ENCODE measurements around the gene CDH4. TPM values are rescaled to one million over a fixed set of nuclear protein-coding genes. Genes with fewer than 3 reads are reported as not detected.

CDH4 gene
- total and polyA plus RNA-seq, 2 of the 4 experiments (the other 2 are of a cell fraction): 1.6 to 3.5 TPM

GRCh38 chr20:61869750-61870507 is 617.9 kb downstream of the CDH4 start:
- H2AK9ac ChIP-seq (replicated peaks; ENCODE audit: low read depth, low read length, poor library complexity): no peak overlapping the region
- in situ Hi-C loops (cut with MboI; ENCODE audit: low sequenced_read_pairs): no loop called here
- ChIA-PET POLR2A (ENCODE audit: unreplicated experiment) (no interaction called here), CTCF (no interaction called here)
- no peak overlapping the region for H4K91ac ChIP-seq (ENCODE audit: insufficient read depth, low read depth, low read length)
- no peak overlapping the region for H3K4me2 ChIP-seq (ENCODE audit: low read depth, low read length)
- no peaks in the 10 kb centered on the region for H3K36me3 ChIP-seq (ENCODE audit: control insufficient read depth, insufficient read depth, low read length)
- no peaks in the 10 kb centered on the region for H3K79me1 ChIP-seq (ENCODE audit: low read depth in 1 of 2, low read length in 2 of 2)
- H3K4me3 ChIP-seq (ENCODE audit: insufficient read depth, low read depth, low read length): no peak overlapping the region
- peaks cover 7% of the 10 kb centered on the region for H3K9me3 ChIP-seq (ENCODE audit: control insufficient read depth, insufficient read depth, low read length)
- H4K8ac ChIP-seq (ENCODE audit: low read depth in 2 of 2, low read length in 2 of 2): no peak overlapping the region
- no peak for TF ChIP-seq CTCF (conservative IDR thresholded peaks at IDR 0.05; ENCODE audit: low read depth, low read length)
- no peak for TF ChIP-seq MAZ (IDR thresholded peaks at IDR 0.05; ENCODE audit: borderline replicate concordance, low read depth, low read length)
- no peak for TF ChIP-seq RCOR1 (IDR thresholded peaks at IDR 0.05; ENCODE audit: insufficient replicate concordance, low read length)
- TF ChIP-seq POLR2A (IDR thresholded peaks at IDR 0.05; ENCODE audit: low read depth, low read length): no peak
- no peak for TF ChIP-seq USF2 (IDR thresholded peaks at IDR 0.05; ENCODE audit: low read depth, low read length)
- no peak for TF ChIP-seq RAD21 (IDR thresholded peaks at IDR 0.05; ENCODE audit: low read length)
- no peak for TF ChIP-seq RFX5 (IDR thresholded peaks at IDR 0.05; ENCODE audit: low read depth, low read length)
- no peak for TF ChIP-seq MAFK (IDR thresholded peaks at IDR 0.05; ENCODE audit: low read depth, low read length)
- TF ChIP-seq NFE2L2 (IDR thresholded peaks at IDR 0.05; ENCODE audit: low read depth, low read length): no peak
- TF ChIP-seq BHLHE40 (IDR thresholded peaks at IDR 0.05; ENCODE audit: low read depth, low read length): no peak
- TF ChIP-seq FOS (IDR thresholded peaks at IDR 0.05; ENCODE audit: low read depth, low read length): no peak
- TF ChIP-seq SMC3 (IDR thresholded peaks at IDR 0.05; ENCODE audit: low read depth, low read length): no peak
- no peak for TF ChIP-seq ELK1 (IDR thresholded peaks at IDR 0.05; ENCODE audit: borderline replicate concordance, low read depth, low read length)
- TF ChIP-seq CEBPB (IDR thresholded peaks at IDR 0.05; ENCODE audit: low read depth, low read length): no peak
- TF ChIP-seq CHD1 (IDR thresholded peaks at IDR 0.05; ENCODE audit: low read depth, low read length): no peak
- H2BK15ac ChIP-seq (ENCODE audit: low read depth, low read length): no peak overlapping the region
- H3K27ac ChIP-seq (ENCODE audit: insufficient read depth, low read length): no peak overlapping the region
- no peak; the same call in 1 of the 2 replicates for ATAC-seq (ENCODE audit: low read depth)
- no peaks in the 10 kb centered on the region for H3K4me1 ChIP-seq (ENCODE audit: control insufficient read depth, insufficient read depth, low read length)
- dilution Hi-C loops (cut with HindIII; ENCODE audit: low sequenced_read_pairs, unreplicated experiment): no loop called here
- DNase-seq: no peak
- no peak overlapping the region for H4K5ac ChIP-seq (ENCODE audit: low read depth, low read length)
- no peaks in the 10 kb centered on the region; the same call in 1 of the 2 replicates for H3K27me3 ChIP-seq (ENCODE audit: control insufficient read depth, insufficient read depth, low read length)
- no peaks in the 10 kb centered on the region for H3K9me1 ChIP-seq (ENCODE audit: insufficient read depth, low read length)
- no peak overlapping the region for H2BK20ac ChIP-seq (ENCODE audit: low read depth, low read length)
- 80% methylated on average over 2 of the region's 24 CpGs; no CpG with 5 or more reads in 1 of the 2 experiments for WGBS, 2 experiments (ENCODE audit: extremely low coverage in 2 of 2, insufficient read length in 1 of 2)
- intact Hi-C loops (cut with micrococcal nuclease): no loop called here
- H3K14ac ChIP-seq (replicated peaks; ENCODE audit: low read depth, low read length): no peak overlapping the region
- H2AFZ ChIP-seq (replicated peaks; ENCODE audit: low read length, poor library complexity): no peak overlapping the region
- no peak overlapping the region for H2AK5ac ChIP-seq (ENCODE audit: low read depth, low read length)
- no peak overlapping the region for H3K56ac ChIP-seq (ENCODE audit: extremely low read depth, insufficient read depth, low read length)
- H4K20me1 ChIP-seq (ENCODE audit: insufficient read depth, low read length): no peaks in the 10 kb centered on the region
- H3K23ac ChIP-seq (ENCODE audit: low read depth, low read length): no peak overlapping the region
- no peak overlapping the region for H3K18ac ChIP-seq (ENCODE audit: low read depth, low read length)
- H3K4ac ChIP-seq (ENCODE audit: low read depth, low read length): no peak overlapping the region
- no peak overlapping the region for H3K9ac ChIP-seq (ENCODE audit: low read depth, low read length)
- H2BK5ac ChIP-seq (ENCODE audit: low read depth, low read length, poor library complexity, severe bottlenecking): no peak overlapping the region
- BruUV-seq (replicated peaks): no TSS peak
- no peak overlapping the region for H2BK120ac ChIP-seq (ENCODE audit: low read depth, low read length)

All from IMR-90 (cell line).